ENCODE data around the gene GALNT12.

GRCh38 chr9:98791608-98792490, 15.6 kb upstream of the GALNT12 start:
- TF ChIP-seq EGR1 (IDR thresholded peaks at IDR 0.05; ENCODE audit: low read depth in 2 of 2) (no peak), ATF3 (IDR thresholded peaks at IDR 0.05) (no peak), YY1 (IDR thresholded peaks at IDR 0.05) (no peak), HNF4A (conservative IDR thresholded peaks at IDR 0.05) (no peak), CTCF (IDR thresholded peaks at IDR 0.05; ENCODE audit: low read depth, low read length, missing input control) (no peak), RXRA (IDR thresholded peaks at IDR 0.05) (no peak), MAX (IDR thresholded peaks at IDR 0.05) (no peak), REST (IDR thresholded peaks at IDR 0.05) (no peak), GABPA (IDR thresholded peaks at IDR 0.05 in 1 of 2, conservative IDR thresholded peaks at IDR 0.05 in 1 of 2) (no peak), HNF4G (IDR thresholded peaks at IDR 0.05) (no peak), SP1 (IDR thresholded peaks at IDR 0.05) (no peak), ZBTB33 (IDR thresholded peaks at IDR 0.05) (no peak), RAD21 (IDR thresholded peaks at IDR 0.05) (no peak)
